Fibroblast of the aortic adventitia (primary cell): ENCODE measurements around the gene TARBP2. TPM values are rescaled to one million over a fixed set of nuclear protein-coding genes. Genes with fewer than 3 reads are reported as not detected.
"Not testable (repeated sequence)": the region's sequence is repeated elsewhere in the genome, so short reads cannot be mapped to it uniquely, and the experiment has no call there.

Experiments used
- DNase-seq: peaks from one replicate; pipeline ENCODE4 v3.0.0-alpha.2; 2010; ENCODE audit warnings: low read depth
- H3K4me3 ChIP-seq: 2 replicates; pipeline ENCODE4 v1.5.1; 2011; ENCODE audit warnings: low read depth, mild to moderate bottlenecking, control low read depth, low read length, moderate library complexity
- total RNA-seq: library from RNA; depleted of rRNA; stranded (reverse); fragments of >200 nt; gene quantifications from 2 replicates; pipeline ENCODE4 v1.2.3, GENCODE V29; 2012; ENCODE audit warnings: low replicate concordance
- TF ChIP-seq, protein P1 (sequence below): IDR thresholded peaks from 2 replicates; pipeline ENCODE4 v1.5.1; 2011; ENCODE audit warnings: mild to moderate bottlenecking, low read length, control low read depth, inconsistent platforms; ENCODE audit not compliant: insufficient read depth

TARBP2 gene
- total RNA-seq, 1 donor: 32.4 TPM

DNA sequence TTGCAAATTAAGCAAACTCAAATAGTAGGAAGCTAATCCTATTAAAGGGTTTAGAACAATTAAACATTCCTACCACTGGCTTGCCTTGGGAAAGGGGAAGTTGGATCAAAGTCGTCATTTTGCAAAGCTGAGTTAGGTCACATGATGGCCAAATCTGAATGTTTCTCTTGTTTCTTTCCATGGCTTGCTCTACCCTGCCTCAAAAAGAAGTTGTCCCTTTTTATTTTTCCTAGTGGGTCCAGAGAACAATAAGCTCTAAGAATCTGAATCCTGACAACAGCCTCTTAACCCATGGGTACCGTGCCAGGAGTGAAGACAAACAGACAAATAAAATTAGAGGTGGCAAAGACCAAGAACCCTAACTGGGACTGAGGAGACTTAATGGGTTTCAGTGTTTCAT lies 32.4 kb downstream of the TARBP2 start:
- no peak overlapping the region for H3K4me3 ChIP-seq
- no peak for DNase-seq
- TF ChIP-seq, protein P1, sequence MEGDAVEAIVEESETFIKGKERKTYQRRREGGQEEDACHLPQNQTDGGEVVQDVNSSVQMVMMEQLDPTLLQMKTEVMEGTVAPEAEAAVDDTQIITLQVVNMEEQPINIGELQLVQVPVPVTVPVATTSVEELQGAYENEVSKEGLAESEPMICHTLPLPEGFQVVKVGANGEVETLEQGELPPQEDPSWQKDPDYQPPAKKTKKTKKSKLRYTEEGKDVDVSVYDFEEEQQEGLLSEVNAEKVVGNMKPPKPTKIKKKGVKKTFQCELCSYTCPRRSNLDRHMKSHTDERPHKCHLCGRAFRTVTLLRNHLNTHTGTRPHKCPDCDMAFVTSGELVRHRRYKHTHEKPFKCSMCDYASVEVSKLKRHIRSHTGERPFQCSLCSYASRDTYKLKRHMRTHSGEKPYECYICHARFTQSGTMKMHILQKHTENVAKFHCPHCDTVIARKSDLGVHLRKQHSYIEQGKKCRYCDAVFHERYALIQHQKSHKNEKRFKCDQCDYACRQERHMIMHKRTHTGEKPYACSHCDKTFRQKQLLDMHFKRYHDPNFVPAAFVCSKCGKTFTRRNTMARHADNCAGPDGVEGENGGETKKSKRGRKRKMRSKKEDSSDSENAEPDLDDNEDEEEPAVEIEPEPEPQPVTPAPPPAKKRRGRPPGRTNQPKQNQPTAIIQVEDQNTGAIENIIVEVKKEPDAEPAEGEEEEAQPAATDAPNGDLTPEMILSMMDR: no peak

GRCh38 chr12:53536962-53537361 lies 35.9 kb downstream of the TARBP2 start:
- no peak for DNase-seq
- H3K4me3 ChIP-seq: no peak overlapping the region
- TF ChIP-seq, protein P1: no peak

DNA sequence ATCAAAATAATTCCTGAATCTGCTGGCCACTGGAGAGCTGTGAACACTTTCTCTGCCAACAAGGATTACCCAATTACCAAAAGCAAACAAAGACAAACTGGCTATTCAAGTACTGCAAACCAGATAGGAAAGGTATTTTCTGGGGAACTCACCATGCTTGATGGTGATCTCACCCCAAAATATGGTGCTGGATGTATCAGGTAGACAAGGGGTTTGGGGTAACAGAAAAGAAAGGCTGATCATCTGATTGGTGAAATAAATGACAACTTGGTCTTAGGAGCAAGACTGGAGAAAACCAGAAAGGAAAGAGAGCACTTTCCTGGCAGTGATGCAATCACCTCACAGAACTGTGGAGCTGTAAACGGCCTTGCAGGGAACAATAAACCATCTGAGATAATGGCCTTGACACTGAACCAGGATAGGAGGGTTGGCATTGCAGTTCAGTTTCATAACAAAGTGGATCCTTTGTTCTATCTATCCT lies 37.2 kb downstream of the TARBP2 start:
- DNase-seq: peak; percentile 90
- H3K4me3 ChIP-seq: no peak overlapping the region
- TF ChIP-seq, protein P1: no peak

DNA sequence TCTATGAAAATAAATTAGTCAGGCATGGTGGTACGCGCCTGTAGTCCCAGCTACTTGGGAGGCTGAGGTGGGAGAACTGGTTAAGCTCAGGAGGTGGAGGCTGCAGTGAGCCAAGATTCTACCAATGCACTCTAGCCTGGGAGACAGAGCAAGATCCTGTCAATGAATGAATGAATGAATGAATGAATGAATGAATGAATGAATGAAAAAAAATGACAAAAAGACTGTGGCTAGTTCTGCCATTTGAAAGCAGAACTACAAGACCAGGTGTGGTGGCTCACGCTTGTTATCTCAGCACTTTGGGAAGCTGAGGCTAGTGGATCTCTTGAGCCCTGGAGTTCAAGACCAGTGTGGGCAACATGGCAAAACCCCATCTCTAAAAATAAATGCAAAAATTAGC lies 38.4 kb downstream of the TARBP2 start:
- no peak overlapping the region for H3K4me3 ChIP-seq
- TF ChIP-seq, protein P1: no peak
- DNase-seq: no peak

DNA sequence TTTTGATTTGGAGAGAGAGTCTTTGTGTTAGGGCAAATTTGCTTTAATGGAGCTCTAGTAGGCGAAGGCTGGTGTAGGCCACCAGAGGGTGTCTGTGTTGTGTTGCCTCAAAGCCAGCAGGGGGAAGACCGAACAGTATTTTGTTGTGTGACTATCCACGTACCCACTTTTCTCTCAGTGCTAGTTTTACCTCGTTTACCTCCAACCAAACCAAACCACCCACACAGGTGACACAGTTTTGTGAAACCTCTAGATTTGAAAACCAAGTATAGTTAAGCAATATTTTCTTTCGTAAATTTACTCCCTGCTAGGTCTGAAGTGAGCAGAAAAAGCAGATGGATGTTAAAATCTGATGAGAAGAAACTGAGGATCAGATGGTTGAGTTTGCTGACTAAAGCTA lies 42.5 kb downstream of the TARBP2 start:
- DNase-seq: peak; percentile 83
- no peak overlapping the region for H3K4me3 ChIP-seq
- TF ChIP-seq, protein P1: peak; percentile 99

GRCh38 chr12:53548354-53548753 lies 47.3 kb downstream of the TARBP2 start:
- not testable (repeated sequence) for DNase-seq, H3K4me3 ChIP-seq

- not testable (repeated sequence) for H3K4me3 ChIP-seq, DNase-seq
Measured at GRCh38 chr12:53550131-53550530, 49.0 kb downstream of the TARBP2 start.

- TF ChIP-seq, protein P1: no peak
- no peak overlapping the region for H3K4me3 ChIP-seq
- no peak for DNase-seq
Measured at GRCh38 chr12:53550595-53550994, 49.5 kb downstream of the TARBP2 start.
